Lung microvascular endothelial cell (primary cell): ENCODE data around the gene MREG. TPM values are rescaled to one million over a fixed set of nuclear protein-coding genes. Genes with fewer than 3 reads are reported as not detected.

Experiments used
- DNase-seq, 2 donors: peaks; one replicate each; pipeline versions ENCODE4 v3.0.0 to v3.0.0-alpha.2; 2010; ENCODE audit warnings: low read depth in 2 of 2
- total RNA-seq: library from RNA; depleted of rRNA; stranded (reverse); fragments of >200 nt; gene quantifications from 2 replicates; pipeline ENCODE4 v1.2.1, GENCODE V29; 2014

MREG gene
- total RNA-seq, 1 donor from 2014 or later, result 0.40 TPM

- DNase-seq, result no peak
Measured at GRCh38 chr2:215895330-215895729, 118.0 kb downstream of the MREG start.

Other genes with a start within 250 kb of the MREG start
- 6.5 and 10.9 TPM in 2 replicates for gene PECR, start 68.3 kb upstream of the MREG start, total RNA-seq
- gene TMEM169, start 68.4 kb upstream of the MREG start, total RNA-seq, result under 0.01 and 0.40 TPM in 2 replicates
- 163 and 183 TPM in 2 replicates for gene XRCC5, start 95.8 kb upstream of the MREG start, total RNA-seq